ENCODE results near the gene CRYBG1.

DNA sequence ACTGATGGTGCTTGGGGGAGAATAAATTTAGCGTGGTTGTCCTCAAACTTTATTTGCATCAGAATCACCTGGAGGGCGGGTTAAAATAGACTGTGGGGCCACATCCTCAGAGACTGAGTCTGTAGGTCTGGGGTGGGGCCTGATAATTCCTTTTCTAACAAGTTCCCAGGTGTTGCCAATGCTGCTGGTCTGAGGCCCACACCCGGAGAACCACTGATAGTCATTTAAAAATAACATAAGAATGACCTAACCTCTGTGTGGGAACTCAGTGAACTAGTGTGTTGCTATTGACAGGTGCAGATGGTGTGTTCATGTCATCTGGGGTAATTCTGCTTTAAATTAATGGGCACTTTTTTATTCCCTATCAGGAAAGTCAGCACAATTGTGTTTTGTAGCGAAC, 204.0 kb downstream of the CRYBG1 start:
- TF ChIP-seq, protein P1, sequence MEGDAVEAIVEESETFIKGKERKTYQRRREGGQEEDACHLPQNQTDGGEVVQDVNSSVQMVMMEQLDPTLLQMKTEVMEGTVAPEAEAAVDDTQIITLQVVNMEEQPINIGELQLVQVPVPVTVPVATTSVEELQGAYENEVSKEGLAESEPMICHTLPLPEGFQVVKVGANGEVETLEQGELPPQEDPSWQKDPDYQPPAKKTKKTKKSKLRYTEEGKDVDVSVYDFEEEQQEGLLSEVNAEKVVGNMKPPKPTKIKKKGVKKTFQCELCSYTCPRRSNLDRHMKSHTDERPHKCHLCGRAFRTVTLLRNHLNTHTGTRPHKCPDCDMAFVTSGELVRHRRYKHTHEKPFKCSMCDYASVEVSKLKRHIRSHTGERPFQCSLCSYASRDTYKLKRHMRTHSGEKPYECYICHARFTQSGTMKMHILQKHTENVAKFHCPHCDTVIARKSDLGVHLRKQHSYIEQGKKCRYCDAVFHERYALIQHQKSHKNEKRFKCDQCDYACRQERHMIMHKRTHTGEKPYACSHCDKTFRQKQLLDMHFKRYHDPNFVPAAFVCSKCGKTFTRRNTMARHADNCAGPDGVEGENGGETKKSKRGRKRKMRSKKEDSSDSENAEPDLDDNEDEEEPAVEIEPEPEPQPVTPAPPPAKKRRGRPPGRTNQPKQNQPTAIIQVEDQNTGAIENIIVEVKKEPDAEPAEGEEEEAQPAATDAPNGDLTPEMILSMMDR (IDR thresholded peaks at IDR 0.05) = no peak
- no peak for TF ChIP-seq EZH2 (IDR thresholded peaks at IDR 0.05; ENCODE audit: borderline replicate concordance, insufficient read depth, low read depth, low read length, poor library complexity, severe bottlenecking)

Measured in B cell (primary cell).